AG09309 (cell line): ENCODE data around the gene ACVRL1.

ENCODE experiments used
- DNase-seq: peaks from one replicate; pipeline ENCODE4 v3.0.0-alpha.2; 2010; ENCODE audit warnings: low read depth
- H3K4me3 ChIP-seq: 2 replicates; pipeline ENCODE4 v1.5.1; 2011; ENCODE audit warnings: mild to moderate bottlenecking, low read depth, low read length, moderate library complexity; ENCODE audit not compliant: control insufficient read depth
- TF ChIP-seq, protein P1 (sequence below): IDR thresholded peaks from 2 replicates; pipeline ENCODE4 v1.5.1; 2011; ENCODE audit warnings: mild to moderate bottlenecking, low read depth, low read length, inconsistent platforms; ENCODE audit not compliant: insufficient read depth, control insufficient read depth; ENCODE audit errors: missing control alignments

Gene ACVRL1

DNA sequence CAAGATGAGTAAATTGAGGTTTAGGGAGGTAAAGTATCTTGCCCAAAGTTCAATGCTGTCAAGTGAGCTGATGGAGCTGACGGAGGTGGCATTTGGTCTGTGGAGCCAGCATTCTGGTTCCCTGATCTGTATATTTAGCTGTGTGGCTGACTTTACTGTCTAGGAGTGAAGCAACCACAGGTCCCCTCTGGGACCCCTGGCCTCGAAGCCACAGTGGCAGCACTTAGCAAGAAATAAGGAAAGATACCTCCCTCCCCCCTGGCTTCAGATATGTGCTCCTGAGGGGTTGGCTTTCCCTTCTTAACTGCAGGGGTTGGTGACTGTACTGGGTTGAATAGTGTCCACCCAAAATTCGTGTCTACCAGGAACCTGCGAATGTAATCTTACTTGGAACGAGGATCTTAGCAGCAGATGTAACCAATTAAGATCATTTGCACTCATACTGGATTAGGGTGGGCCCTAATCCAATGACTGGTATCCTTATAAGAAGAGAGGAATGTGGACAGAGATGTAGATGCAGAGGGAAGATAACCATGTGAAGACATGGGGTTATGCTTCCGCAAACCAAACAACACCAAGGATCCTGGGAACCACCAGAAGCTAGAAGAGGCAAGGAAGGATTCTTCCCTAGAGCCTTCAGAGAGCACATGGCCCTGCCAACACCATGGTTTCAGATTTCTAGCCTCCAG is 42.2 kb downstream of the ACVRL1 start:
- DNase-seq, result no peak
- no peak overlapping the region for H3K4me3 ChIP-seq
- TF ChIP-seq, protein P1, sequence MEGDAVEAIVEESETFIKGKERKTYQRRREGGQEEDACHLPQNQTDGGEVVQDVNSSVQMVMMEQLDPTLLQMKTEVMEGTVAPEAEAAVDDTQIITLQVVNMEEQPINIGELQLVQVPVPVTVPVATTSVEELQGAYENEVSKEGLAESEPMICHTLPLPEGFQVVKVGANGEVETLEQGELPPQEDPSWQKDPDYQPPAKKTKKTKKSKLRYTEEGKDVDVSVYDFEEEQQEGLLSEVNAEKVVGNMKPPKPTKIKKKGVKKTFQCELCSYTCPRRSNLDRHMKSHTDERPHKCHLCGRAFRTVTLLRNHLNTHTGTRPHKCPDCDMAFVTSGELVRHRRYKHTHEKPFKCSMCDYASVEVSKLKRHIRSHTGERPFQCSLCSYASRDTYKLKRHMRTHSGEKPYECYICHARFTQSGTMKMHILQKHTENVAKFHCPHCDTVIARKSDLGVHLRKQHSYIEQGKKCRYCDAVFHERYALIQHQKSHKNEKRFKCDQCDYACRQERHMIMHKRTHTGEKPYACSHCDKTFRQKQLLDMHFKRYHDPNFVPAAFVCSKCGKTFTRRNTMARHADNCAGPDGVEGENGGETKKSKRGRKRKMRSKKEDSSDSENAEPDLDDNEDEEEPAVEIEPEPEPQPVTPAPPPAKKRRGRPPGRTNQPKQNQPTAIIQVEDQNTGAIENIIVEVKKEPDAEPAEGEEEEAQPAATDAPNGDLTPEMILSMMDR, result no peak

DNA sequence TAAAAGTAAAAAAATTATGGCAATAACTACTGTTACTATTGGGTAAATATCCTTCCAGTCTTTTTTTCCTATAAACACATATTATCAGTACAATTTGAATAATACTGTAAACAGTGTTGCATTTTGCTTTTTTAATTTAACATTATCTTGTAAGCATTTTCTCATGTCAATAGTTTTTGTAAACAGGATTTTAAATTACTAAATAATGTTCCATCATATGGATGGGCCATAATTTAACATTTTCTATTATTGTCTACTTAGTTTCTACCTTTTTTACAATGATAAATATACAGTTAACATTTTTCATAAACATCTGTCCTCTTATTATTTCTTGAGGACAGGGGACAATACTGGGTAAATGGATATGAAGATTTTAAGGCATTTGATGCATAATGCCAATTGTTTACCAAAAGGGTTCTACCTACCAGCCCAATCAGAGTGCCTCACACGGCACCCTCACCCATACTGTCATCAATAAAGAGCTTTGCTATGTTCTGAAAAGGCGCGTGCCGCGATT is 43.4 kb downstream of the ACVRL1 start:
- DNase-seq, result no peak
- peak overlapping the region; percentile 63 for H3K4me3 ChIP-seq
- TF ChIP-seq, protein P1, result no peak

DNA sequence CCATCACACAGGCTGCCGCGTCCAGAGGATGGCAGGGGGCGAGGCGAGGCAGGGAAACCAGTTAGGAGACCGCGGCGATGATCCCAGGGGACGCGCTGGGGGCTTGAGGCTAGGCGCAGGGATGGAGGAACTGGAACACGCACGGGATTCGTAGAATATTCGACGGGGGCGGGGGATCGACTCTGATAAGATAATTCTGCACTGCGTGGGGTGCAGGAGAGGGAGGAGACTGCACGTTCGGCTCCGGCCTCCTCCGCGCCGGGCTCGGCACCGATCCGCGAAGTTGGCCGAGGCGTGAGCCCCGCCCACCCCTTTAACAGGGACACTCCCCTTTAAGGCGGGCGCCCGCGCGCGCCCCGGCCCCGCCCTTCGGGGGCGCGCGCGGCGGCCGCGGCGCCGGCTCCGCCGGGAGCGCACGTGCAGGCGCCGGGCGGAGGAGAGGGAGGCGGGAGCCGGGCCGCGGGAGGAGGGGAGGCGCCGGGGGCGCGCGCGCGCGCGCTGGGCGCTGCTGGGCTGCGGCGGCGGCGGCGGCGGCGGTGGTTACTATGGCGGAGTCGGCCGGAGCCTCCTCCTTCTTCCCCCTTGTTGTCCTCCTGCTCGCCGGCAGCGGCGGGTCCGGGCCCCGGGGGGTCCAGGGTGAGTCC is 44.0 kb downstream of the ACVRL1 start, which contains the start of gene ACVR1B:
ACVR1B (plus strand) TSS at position 501 of the 644 bp plus-strand sequence; CDS start at position 546, 45 bp downstream.
- peak; percentile 42 for DNase-seq
- TF ChIP-seq, protein P1, result no peak

DNA sequence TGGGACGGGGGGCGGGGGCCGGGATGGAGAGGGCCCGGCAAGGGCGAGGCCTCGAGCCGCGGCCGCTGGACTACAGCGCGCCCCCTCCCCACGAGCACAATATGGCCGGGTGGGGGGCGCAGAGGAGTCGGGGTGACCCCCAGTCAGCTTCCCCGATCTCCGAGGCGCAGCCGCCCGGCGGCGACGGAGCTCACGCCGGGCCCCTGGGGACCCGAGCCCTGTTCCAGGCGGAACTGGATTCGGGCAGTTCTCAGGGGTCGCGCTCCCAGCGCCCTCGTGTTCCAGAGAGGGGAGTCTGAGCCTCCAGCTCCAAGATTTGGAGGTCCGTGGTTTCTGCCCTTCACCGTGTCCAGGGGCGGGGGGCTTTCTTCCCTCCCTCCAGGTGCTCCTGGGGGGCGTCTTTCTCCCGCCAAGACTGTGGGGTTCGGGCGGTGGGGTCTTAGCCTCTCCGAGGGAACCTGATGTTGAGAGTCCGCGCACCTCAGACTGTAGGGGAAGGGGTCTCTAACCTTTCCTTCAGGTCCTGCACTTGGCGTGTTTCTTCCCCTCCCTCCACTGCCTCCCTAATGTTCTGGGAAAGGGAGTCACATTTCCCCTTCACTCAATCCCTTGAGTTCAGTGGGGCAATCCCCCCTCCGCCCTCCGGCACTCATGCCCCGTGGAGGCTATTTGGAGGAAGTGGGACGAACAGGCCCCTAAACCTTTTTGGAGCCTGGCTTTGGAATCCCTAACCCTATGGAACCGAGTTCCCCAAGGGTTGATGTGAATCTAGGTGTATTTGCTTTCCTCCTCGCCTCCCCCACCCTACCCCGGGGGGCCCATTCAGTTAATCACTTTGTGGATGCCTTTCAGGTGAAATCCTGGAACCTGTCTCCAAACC is 44.8 kb downstream of the ACVRL1 start:
- no peak for DNase-seq
- H3K4me3 ChIP-seq, result peak overlapping the region; percentile 90
- TF ChIP-seq, protein P1, result no peak

More for the DNA sequence above, 44.0 kb downstream of the ACVRL1 start, which contains the start of gene ACVR1B:
- peak within 1 kb of the TSS; percentile 90 for H3K4me3 ChIP-seq

DNA sequence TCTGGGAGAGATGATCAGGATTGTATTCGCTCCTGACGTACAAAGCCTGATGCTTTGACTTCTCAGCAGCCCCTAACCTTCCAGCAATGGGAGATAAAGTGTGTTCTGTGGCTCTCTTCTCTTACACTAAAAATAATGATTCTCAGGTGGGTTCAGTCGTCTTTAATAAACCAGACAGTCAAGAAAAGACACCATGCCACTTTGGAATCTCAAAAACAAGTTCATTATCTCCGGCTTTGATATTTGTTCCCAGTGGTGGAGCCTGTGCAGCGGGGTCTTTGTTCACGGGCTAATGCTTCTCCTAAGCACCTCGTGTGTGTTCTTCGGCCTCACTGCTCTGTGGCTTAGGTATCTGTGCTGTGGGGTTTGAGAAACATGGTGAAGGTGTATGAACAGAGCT is 45.8 kb downstream of the ACVRL1 start:
- no peak for DNase-seq
- peak overlapping the region; percentile 90; the same call in 1 of the 2 replicates for H3K4me3 ChIP-seq
- TF ChIP-seq, protein P1, result no peak

DNA sequence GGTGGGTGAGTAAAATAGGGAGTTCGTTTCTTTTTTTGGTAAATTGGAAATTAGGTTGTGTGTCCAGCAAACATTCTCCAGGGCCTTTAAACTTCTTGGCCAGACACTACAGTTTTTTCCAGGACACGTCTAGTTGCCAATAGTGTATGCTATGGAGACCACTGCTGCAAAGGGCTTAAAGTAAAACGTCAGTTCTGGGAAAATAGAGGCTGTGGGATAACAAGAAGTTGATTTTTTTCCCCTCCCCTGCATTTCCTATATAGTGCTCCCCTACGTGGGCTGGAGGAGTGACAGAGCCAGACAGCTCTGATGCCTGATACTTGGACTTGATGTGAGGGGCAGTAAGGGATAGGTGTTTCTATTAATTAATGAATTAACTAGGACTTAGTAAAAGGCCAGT is 46.6 kb downstream of the ACVRL1 start:
- no peak for DNase-seq
- TF ChIP-seq, protein P1, result no peak
- H3K4me3 ChIP-seq, result no peak overlapping the region
